ENCODE measurements around the gene HLA-DQB1. TPM values are rescaled to one million over a fixed set of nuclear protein-coding genes. Genes with fewer than 3 reads are reported as not detected.
A peak's percentile ranks its signal among the peaks of the same experiment; 100 is the strongest.
"Not testable (repeated sequence)": the region's sequence is repeated elsewhere in the genome, so short reads cannot be mapped to it uniquely, and the experiment has no call there.

The HLA-DQB1 gene
- total RNA-seq, 1 experiment from 2014 or later, result 126 TPM

GRCh38 chr6:32689531-32690501 is 23.4 kb upstream of the HLA-DQB1 start:
- H3K4me1 ChIP-seq (ENCODE audit: low read length), result peaks cover 43% of the 10 kb centered on the region
- peak overlapping the region; percentile 69 for H2AFZ ChIP-seq (ENCODE audit: low read length)
- H3K36me3 ChIP-seq (ENCODE audit: insufficient read depth, low read length), result no peaks in the 10 kb centered on the region
- H3K27ac ChIP-seq (ENCODE audit: low read length), result peak overlapping the region; percentile 73
- no peaks in the 10 kb centered on the region for H3K9me2 ChIP-seq (replicated peaks; ENCODE audit: insufficient read depth, low read length)
- no peaks in the 10 kb centered on the region for H3K79me2 ChIP-seq (ENCODE audit: low read length)
- H3K4me3 ChIP-seq (ENCODE audit: low read length), result no peak overlapping the region
- peak overlapping the region; percentile 18 for H3K9ac ChIP-seq (ENCODE audit: low read length)
- H3K9me3 ChIP-seq (ENCODE audit: low read length), result no peaks in the 10 kb centered on the region
- H4K20me1 ChIP-seq (ENCODE audit: insufficient read depth, low read depth, low read length), result no peaks in the 10 kb centered on the region
- no peaks in the 10 kb centered on the region for H3K27me3 ChIP-seq (ENCODE audit: low read length)
- H3K4me2 ChIP-seq (ENCODE audit: low read depth, low read length, poor library complexity, severe bottlenecking), result peak overlapping the region; percentile 58
- DNase-seq, result peak; percentile 90

GRCh38 chr6:32685603-32686002 is 19.1 kb upstream of the HLA-DQB1 start:
- Histone ChIP-seq H2AFZ (ENCODE audit: low read length) (no peak overlapping the region), H3K27ac (ENCODE audit: low read length) (peak overlapping the region; percentile 74)

GRCh38 chr6:32684246-32684645 is 17.8 kb upstream of the HLA-DQB1 start:
- Histone ChIP-seq H3K4me3 (ENCODE audit: low read length) (no peak overlapping the region), H3K79me2 (ENCODE audit: low read length) (no peaks in the 10 kb centered on the region), H3K27ac (ENCODE audit: low read length) (no peak overlapping the region), H2AFZ (ENCODE audit: low read length) (no peak overlapping the region), H3K27me3 (ENCODE audit: low read length) (no peaks in the 10 kb centered on the region), H3K9ac (ENCODE audit: low read length) (no peak overlapping the region), H3K4me1 (ENCODE audit: low read length) (peaks cover 25% of the 10 kb centered on the region), H3K9me3 (ENCODE audit: low read length) (no peaks in the 10 kb centered on the region), H4K20me1 (ENCODE audit: insufficient read depth, low read depth, low read length) (no peaks in the 10 kb centered on the region), H3K4me2 (ENCODE audit: low read depth, low read length, poor library complexity, severe bottlenecking) (no peak overlapping the region), H3K9me2 (replicated peaks; ENCODE audit: insufficient read depth, low read length) (no peaks in the 10 kb centered on the region), H3K36me3 (ENCODE audit: insufficient read depth, low read length) (no peaks in the 10 kb centered on the region)
- no peak for DNase-seq

More at GRCh38 chr6:32685603-32686002, 19.1 kb upstream of the HLA-DQB1 start:
- no peaks in the 10 kb centered on the region for H4K20me1 ChIP-seq (ENCODE audit: insufficient read depth, low read depth, low read length)
- peak; percentile 72 for DNase-seq
- H3K4me3 ChIP-seq (ENCODE audit: low read length), result no peak overlapping the region
- H3K27me3 ChIP-seq (ENCODE audit: low read length), result no peaks in the 10 kb centered on the region
- no peaks in the 10 kb centered on the region for H3K9me2 ChIP-seq (replicated peaks; ENCODE audit: insufficient read depth, low read length)
- no peaks in the 10 kb centered on the region for H3K36me3 ChIP-seq (ENCODE audit: insufficient read depth, low read length)
- no peaks in the 10 kb centered on the region for H3K9me3 ChIP-seq (ENCODE audit: low read length)
- H3K4me2 ChIP-seq (ENCODE audit: low read depth, low read length, poor library complexity, severe bottlenecking), result peak overlapping the region; percentile 46
- H3K79me2 ChIP-seq (ENCODE audit: low read length), result no peaks in the 10 kb centered on the region
- no peak overlapping the region for H3K9ac ChIP-seq (ENCODE audit: low read length)
- H3K4me1 ChIP-seq (ENCODE audit: low read length), result peaks cover 39% of the 10 kb centered on the region

- Histone ChIP-seq H3K4me1 (ENCODE audit: low read length) (peaks cover 4% of the 10 kb centered on the region), H4K20me1 (ENCODE audit: insufficient read depth, low read depth, low read length) (no peaks in the 10 kb centered on the region), H3K79me2 (ENCODE audit: low read length) (no peaks in the 10 kb centered on the region), H2AFZ (ENCODE audit: low read length) (no peak overlapping the region), H3K9ac (ENCODE audit: low read length) (no peak overlapping the region), H3K9me3 (ENCODE audit: low read length) (no peaks in the 10 kb centered on the region), H3K4me3 (ENCODE audit: low read length) (no peak overlapping the region), H3K27ac (ENCODE audit: low read length) (no peak overlapping the region), H3K9me2 (replicated peaks; ENCODE audit: insufficient read depth, low read length) (no peaks in the 10 kb centered on the region), H3K27me3 (ENCODE audit: low read length) (no peaks in the 10 kb centered on the region), H3K36me3 (ENCODE audit: insufficient read depth, low read length) (no peaks in the 10 kb centered on the region), H3K4me2 (ENCODE audit: low read depth, low read length, poor library complexity, severe bottlenecking) (no peak overlapping the region)
- DNase-seq, result no peak
Observed at GRCh38 chr6:32680055-32680454, 13.6 kb upstream of the HLA-DQB1 start.

GRCh38 chr6:32679492-32679891 is 13.0 kb upstream of the HLA-DQB1 start:
- H3K27ac ChIP-seq (ENCODE audit: low read length), result no peak overlapping the region
- H3K9ac ChIP-seq (ENCODE audit: low read length), result no peak overlapping the region
- no peaks in the 10 kb centered on the region for H3K9me2 ChIP-seq (replicated peaks; ENCODE audit: insufficient read depth, low read length)
- H3K4me2 ChIP-seq (ENCODE audit: low read depth, low read length, poor library complexity, severe bottlenecking), result no peak overlapping the region
- no peak overlapping the region for H3K4me3 ChIP-seq (ENCODE audit: low read length)
- DNase-seq, result no peak
- H3K9me3 ChIP-seq (ENCODE audit: low read length), result no peaks in the 10 kb centered on the region
- H3K36me3 ChIP-seq (ENCODE audit: insufficient read depth, low read length), result no peaks in the 10 kb centered on the region
- peaks cover 4% of the 10 kb centered on the region for H3K4me1 ChIP-seq (ENCODE audit: low read length)
- H2AFZ ChIP-seq (ENCODE audit: low read length), result no peak overlapping the region
- no peaks in the 10 kb centered on the region for H3K27me3 ChIP-seq (ENCODE audit: low read length)
- H4K20me1 ChIP-seq (ENCODE audit: insufficient read depth, low read depth, low read length), result no peaks in the 10 kb centered on the region
- no peaks in the 10 kb centered on the region for H3K79me2 ChIP-seq (ENCODE audit: low read length)

GRCh38 chr6:32674123-32674522 is 7.7 kb upstream of the HLA-DQB1 start:
- not testable (repeated sequence) for DNase-seq; H3K9me2 ChIP-seq (replicated peaks; ENCODE audit: insufficient read depth, low read length); H2AFZ ChIP-seq (ENCODE audit: low read length); H3K4me1 ChIP-seq (ENCODE audit: low read length); H4K20me1 ChIP-seq (ENCODE audit: insufficient read depth, low read depth, low read length); H3K9ac ChIP-seq (ENCODE audit: low read length); H3K4me3 ChIP-seq (ENCODE audit: low read length); H3K36me3 ChIP-seq (ENCODE audit: insufficient read depth, low read length); H3K4me2 ChIP-seq (ENCODE audit: low read depth, low read length, poor library complexity, severe bottlenecking); H3K27me3 ChIP-seq (ENCODE audit: low read length); H3K27ac ChIP-seq (ENCODE audit: low read length); H3K9me3 ChIP-seq (ENCODE audit: low read length); H3K79me2 ChIP-seq (ENCODE audit: low read length)

GRCh38 chr6:32671908-32672307 is 5.5 kb upstream of the HLA-DQB1 start:
- not testable (repeated sequence) for H3K9ac ChIP-seq (ENCODE audit: low read length); H3K27me3 ChIP-seq (ENCODE audit: low read length); H3K79me2 ChIP-seq (ENCODE audit: low read length); H3K9me3 ChIP-seq (ENCODE audit: low read length); H3K4me2 ChIP-seq (ENCODE audit: low read depth, low read length, poor library complexity, severe bottlenecking); H3K27ac ChIP-seq (ENCODE audit: low read length); H3K9me2 ChIP-seq (replicated peaks; ENCODE audit: insufficient read depth, low read length); H3K36me3 ChIP-seq (ENCODE audit: insufficient read depth, low read length); H3K4me3 ChIP-seq (ENCODE audit: low read length); H4K20me1 ChIP-seq (ENCODE audit: insufficient read depth, low read depth, low read length); H2AFZ ChIP-seq (ENCODE audit: low read length); DNase-seq
- H3K4me1 ChIP-seq (ENCODE audit: low read length), result peaks cover 23% of the 10 kb centered on the region

GRCh38 chr6:32669893-32670292 is 3.4 kb upstream of the HLA-DQB1 start:
- no peak for DNase-seq
- no peak overlapping the region for H3K9ac ChIP-seq (ENCODE audit: low read length)
- H3K27ac ChIP-seq (ENCODE audit: low read length), result no peak overlapping the region
- no peaks in the 10 kb centered on the region for H3K27me3 ChIP-seq (ENCODE audit: low read length)
- no peaks in the 10 kb centered on the region for H3K9me2 ChIP-seq (replicated peaks; ENCODE audit: insufficient read depth, low read length)
- H3K4me1 ChIP-seq (ENCODE audit: low read length), result peaks cover 26% of the 10 kb centered on the region
- H3K36me3 ChIP-seq (ENCODE audit: insufficient read depth, low read length), result no peaks in the 10 kb centered on the region
- no peak overlapping the region for H2AFZ ChIP-seq (ENCODE audit: low read length)
- H3K79me2 ChIP-seq (ENCODE audit: low read length), result peaks cover 13% of the 10 kb centered on the region
- H3K9me3 ChIP-seq (ENCODE audit: low read length), result no peaks in the 10 kb centered on the region
- no peak overlapping the region for H3K4me3 ChIP-seq (ENCODE audit: low read length)
- no peaks in the 10 kb centered on the region for H4K20me1 ChIP-seq (ENCODE audit: insufficient read depth, low read depth, low read length)
- no peak overlapping the region for H3K4me2 ChIP-seq (ENCODE audit: low read depth, low read length, poor library complexity, severe bottlenecking)

Measured in Karpas-422 (cell line).